Skin epidermis (tissue), 12 donors: Measurements from ENCODE around the gene AGER.

Source experiments
- H3K27ac ChIP-seq, 21 experiments: fragments of 200-600 bp; sonication (generic) in 11 of 21; one replicate each; pipeline ENCODE4 v1.5.0; 2020; ENCODE audit warnings: mild to moderate bottlenecking in 3 of 21, inconsistent platforms in 2 of 21, moderate library complexity in 2 of 21
- H3K4me3 ChIP-seq, 7 experiments: fragments of 200-600 bp; sonication (generic) in 2 of 7; one replicate each; pipeline ENCODE4 v1.5.0; 2020; ENCODE audit warnings: inconsistent platforms in 2 of 7, mild to moderate bottlenecking in 2 of 7, moderate library complexity in 1 of 7

AGER gene

GRCh38 chr6:32202186-32202585 lies 18.1 kb upstream of the AGER start:
- Histone ChIP-seq H3K4me3 (no peak overlapping the region), H3K27ac (no peak overlapping the region)

GRCh38 chr6:32200711-32201475 lies 16.8 kb upstream of the AGER start:
- Histone ChIP-seq H3K4me3 (no peak overlapping the region), H3K27ac (no peak overlapping the region)

GRCh38 chr6:32198866-32199265 lies 14.8 kb upstream of the AGER start:
- H3K27ac ChIP-seq: peak overlapping the region in 2 of 21 experiments; percentile 42 to 52

GRCh38 chr6:32198345-32198696 lies 14.3 kb upstream of the AGER start:
- H3K4me3 ChIP-seq: no peak overlapping the region
- peak overlapping the region in 3 of 21 experiments; percentile 42 to 100 (median 52) for H3K27ac ChIP-seq

More at GRCh38 chr6:32198866-32199265, 14.8 kb upstream of the AGER start:
- H3K4me3 ChIP-seq: no peak overlapping the region

- peak overlapping the region; percentile 96 to 100 (median 99) for H3K27ac ChIP-seq
- H3K4me3 ChIP-seq: peak overlapping the region; percentile 54 to 76 (median 67)
Measured at GRCh38 chr6:32196682-32197616, 12.9 kb upstream of the AGER start.

- Histone ChIP-seq H3K4me3 (peak overlapping the region; percentile 54 to 76 (median 67)), H3K27ac (peak overlapping the region; percentile 96 to 100 (median 99))
Measured at GRCh38 chr6:32195902-32196681, 12.0 kb upstream of the AGER start.

- Histone ChIP-seq H3K4me3 (peak overlapping the region; percentile 54 to 76 (median 67)), H3K27ac (peak overlapping the region in 18 of 21 experiments; percentile 96 to 100 (median 99))
Measured at GRCh38 chr6:32195652-32195901, 11.5 kb upstream of the AGER start.

GRCh38 chr6:32194825-32195651 lies 11.0 kb upstream of the AGER start:
- H3K27ac ChIP-seq: peak overlapping the region in 20 of 21 experiments; percentile 26 to 100 (median 86)
- peak overlapping the region; percentile 4 to 76 (median 30) for H3K4me3 ChIP-seq

GRCh38 chr6:32194388-32194787 lies 10.3 kb upstream of the AGER start:
- no peak overlapping the region for H3K4me3 ChIP-seq
- H3K27ac ChIP-seq: peak overlapping the region in 20 of 21 experiments; percentile 26 to 100 (median 91)

- Histone ChIP-seq H3K4me3 (peak overlapping the region in 5 of 7 experiments; percentile 69 to 92 (median 73)), H3K27ac (peak overlapping the region in 20 of 21 experiments; percentile 94 to 100 (median 99))
Measured at GRCh38 chr6:32193096-32193495, 9.0 kb upstream of the AGER start.

GRCh38 chr6:32192608-32193039 lies 8.6 kb upstream of the AGER start, which contains the start of gene GPSM3:
Gene GPSM3, minus strand, starts transcription at chr6:32192643. Its CDS starts 130 bp downstream, at chr6:32192513.
- H3K4me3 ChIP-seq: peak within 1 kb of the TSS; percentile 69 to 92 (median 74)
- peak within 1 kb of the TSS; percentile 72 to 100 (median 99) for H3K27ac ChIP-seq

GRCh38 chr6:32191696-32192607 lies 7.9 kb upstream of the AGER start:
- peak overlapping the region; percentile 72 to 100 (median 99) for H3K27ac ChIP-seq
- peak overlapping the region; percentile 69 to 92 (median 74) for H3K4me3 ChIP-seq

GRCh38 chr6:32190911-32191677 lies 7.0 kb upstream of the AGER start:
- peak overlapping the region; percentile 69 to 92 (median 74) for H3K4me3 ChIP-seq
- H3K27ac ChIP-seq: peak overlapping the region; percentile 74 to 100 (median 99)

GRCh38 chr6:32190054-32190851 lies 6.2 kb upstream of the AGER start, which contains the start of gene PBX2:
Gene PBX2, minus strand, starts transcription at chr6:32190202. Its CDS starts 287 bp downstream, at chr6:32189915.
- Histone ChIP-seq H3K4me3 (peak within 1 kb of the TSS; percentile 69 to 92 (median 74)), H3K27ac (peak within 1 kb of the TSS; percentile 93 to 100 (median 99))

GRCh38 chr6:32189742-32190053 lies 5.6 kb upstream of the AGER start:
- peak overlapping the region; percentile 69 to 92 (median 74) for H3K4me3 ChIP-seq
- H3K27ac ChIP-seq: peak overlapping the region; percentile 93 to 100 (median 99)
